Erythroblast (primary cell): ENCODE data around the gene SARS1.

Experiments used
- GATA1 ChIP-seq: IDR thresholded peaks from 2 replicates; pipeline ENCODE4 v1.6.1; 2011; ENCODE audit warnings: low read depth, mild to moderate bottlenecking, control low read depth, low read length, moderate library complexity
- POLR2A ChIP-seq: IDR thresholded peaks from 2 replicates; pipeline ENCODE4 v1.6.1; 2011; ENCODE audit warnings: mild to moderate bottlenecking, low read length

- TF ChIP-seq POLR2A = no peak
- TF ChIP-seq GATA1 = no peak
Measured at GRCh38 chr1:109185990-109186732, 27.6 kb upstream of the SARS1 start.
